IMR-90 (cell line): Measurements from ENCODE around the gene EFS. TPM values are rescaled to one million over a fixed set of nuclear protein-coding genes. Genes with fewer than 3 reads are reported as not detected.

Experiments
- ATAC-seq: fragments of 200-7000 bp; cut with Tn5 transposase; 2 replicates; pipeline ENCODE4 v1.9.1; 2020; ENCODE audit warnings: low read depth, mild to moderate bottlenecking, moderate library complexity
- BruUV-seq: library from RNA; stranded (reverse); fragments of 400-500 nt; replicated peaks from 2 replicates; lab custom pipeline; 2021; lab: Mats Ljungman, UMichigan
- CTCF ChIA-PET: fragments of 300-600 bp; formaldehyde crosslinking; extraction: SDS; loops from one replicate; lab custom pipeline; 2021; ENCODE audit warnings: antibody characterized with exemption; lab: Yijun Ruan, JAX
- POLR2A ChIA-PET: fragments of 300-600 bp; sonication (Branson Sonifier 250); formaldehyde crosslinking; loops from one replicate; lab custom pipeline; 2022; ENCODE audit warnings: antibody characterized with exemption; ENCODE audit not compliant: unreplicated experiment; lab: Charles Lee
- DNase-seq: peaks from one replicate; pipeline ENCODE4 v3.0.0; 2013
- H2AFZ ChIP-seq: replicated peaks from 2 replicates; pipeline ENCODE3; 2013; ENCODE audit warnings: low read length, mild to moderate bottlenecking; ENCODE audit not compliant: poor library complexity
- H2AK5ac ChIP-seq: 2 replicates; pipeline ENCODE4 v1.6.1; 2013; ENCODE audit warnings: low read depth, low read length, inconsistent platforms
- H2AK9ac ChIP-seq: replicated peaks from 2 replicates; pipeline ENCODE3; 2013; ENCODE audit warnings: mild to moderate bottlenecking, low read depth, low read length, moderate library complexity; ENCODE audit not compliant: poor library complexity
- H2BK120ac ChIP-seq: 2 replicates; pipeline ENCODE4 v1.6.1; 2013; ENCODE audit warnings: low read depth, low read length, inconsistent platforms
- H2BK15ac ChIP-seq: 3 replicates; pipeline ENCODE4 v1.6.1; 2013; ENCODE audit warnings: low read depth, low read length, inconsistent platforms
- H2BK20ac ChIP-seq: 2 replicates; pipeline ENCODE4 v1.6.1; 2013; ENCODE audit warnings: low read depth, mild to moderate bottlenecking, inconsistent platforms, low read length, moderate library complexity
- H2BK5ac ChIP-seq: 2 replicates; pipeline ENCODE4 v1.6.1; 2013; ENCODE audit warnings: mild to moderate bottlenecking, low read depth, low read length, inconsistent platforms; ENCODE audit not compliant: poor library complexity, severe bottlenecking
- H3K14ac ChIP-seq: replicated peaks from 2 replicates; pipeline ENCODE4 v1.6.1; 2013; ENCODE audit warnings: low read depth, low read length, inconsistent platforms
- H3K18ac ChIP-seq: 2 replicates; pipeline ENCODE4 v1.6.1; 2013; ENCODE audit warnings: low read depth, low read length, control low read depth
- H3K23ac ChIP-seq: 2 replicates; pipeline ENCODE4 v1.6.1; 2013; ENCODE audit warnings: low read depth, low read length, inconsistent platforms
- H3K27ac ChIP-seq: 2 replicates; pipeline ENCODE4 v1.5.1; 2013; ENCODE audit warnings: mild to moderate bottlenecking, control low read depth, low read length; ENCODE audit not compliant: insufficient read depth
- H3K27me3 ChIP-seq: 2 replicates; pipeline ENCODE4 v1.6.1; 2013; ENCODE audit warnings: low read length; ENCODE audit not compliant: control insufficient read depth, insufficient read depth
- H3K36me3 ChIP-seq: 2 replicates; pipeline ENCODE4 v1.6.1; 2013; ENCODE audit warnings: low read length, mixed read lengths; ENCODE audit not compliant: control insufficient read depth, insufficient read depth
- H3K4ac ChIP-seq: 2 replicates; pipeline ENCODE4 v1.6.1; 2013; ENCODE audit warnings: low read depth, low read length, inconsistent platforms
- H3K4me1 ChIP-seq: 2 replicates; pipeline ENCODE4 v1.6.1; 2013; ENCODE audit warnings: low read length, mixed read lengths; ENCODE audit not compliant: control insufficient read depth, insufficient read depth
- H3K4me2 ChIP-seq: 2 replicates; pipeline ENCODE4 v1.6.1; 2013; ENCODE audit warnings: low read depth, mild to moderate bottlenecking, control low read depth, low read length, moderate library complexity
- H3K4me3 ChIP-seq: 2 replicates; pipeline ENCODE4 v1.5.1; 2013; ENCODE audit warnings: low read depth, mild to moderate bottlenecking, control low read depth, low read length, moderate library complexity; ENCODE audit not compliant: insufficient read depth
- H3K56ac ChIP-seq: 2 replicates; pipeline ENCODE4 v1.6.1; 2013; ENCODE audit warnings: low read length, inconsistent platforms; ENCODE audit not compliant: insufficient read depth; ENCODE audit errors: extremely low read depth
- H3K79me1 ChIP-seq, 2 experiments: 2 replicates each; pipeline ENCODE4 v1.6.1; 2013; ENCODE audit warnings: low read length in 2 of 2, inconsistent platforms in 1 of 2, low read depth in 1 of 2
- H3K9ac ChIP-seq: 2 replicates; pipeline ENCODE4 v1.6.1; 2013; ENCODE audit warnings: low read depth, low read length, control low read depth
- H3K9me1 ChIP-seq: 2 replicates; pipeline ENCODE4 v1.6.1; 2013; ENCODE audit warnings: low read length, inconsistent platforms; ENCODE audit not compliant: insufficient read depth
- H3K9me3 ChIP-seq: 2 replicates; pipeline ENCODE4 v1.6.1; 2013; ENCODE audit warnings: low read length; ENCODE audit not compliant: control insufficient read depth, insufficient read depth
- H4K20me1 ChIP-seq: 2 replicates; pipeline ENCODE4 v1.6.1; 2013; ENCODE audit warnings: low read length, inconsistent platforms; ENCODE audit not compliant: insufficient read depth
- H4K5ac ChIP-seq: 2 replicates; pipeline ENCODE4 v1.6.1; 2013; ENCODE audit warnings: mild to moderate bottlenecking, low read depth, low read length, control low read depth
- H4K8ac ChIP-seq, 2 experiments: 2 replicates each; pipeline ENCODE4 v1.6.1; 2013; ENCODE audit warnings: low read depth in 2 of 2, low read length in 2 of 2, control low read depth in 1 of 2, inconsistent platforms in 1 of 2
- H4K91ac ChIP-seq: 2 replicates; pipeline ENCODE4 v1.6.1; 2013; ENCODE audit warnings: low read depth, low read length, inconsistent platforms; ENCODE audit not compliant: insufficient read depth
- BHLHE40 ChIP-seq: fragments of 150-350 bp; IDR thresholded peaks from 2 replicates; pipeline ENCODE4 v1.6.1; 2016; ENCODE audit warnings: mild to moderate bottlenecking, low read depth, low read length
- CEBPB ChIP-seq: IDR thresholded peaks from 2 replicates; pipeline ENCODE4 v1.6.1; 2012; ENCODE audit warnings: low read depth, low read length, improper control_type of control experiment
- CHD1 ChIP-seq: IDR thresholded peaks from 2 replicates; pipeline ENCODE4 v1.6.1; 2012; ENCODE audit warnings: low read depth, low read length, improper control_type of control experiment
- ELK1 ChIP-seq: fragments of 150-350 bp; IDR thresholded peaks from 2 replicates; pipeline ENCODE4 v1.6.1; 2016; ENCODE audit warnings: low read depth, mild to moderate bottlenecking, low read length, moderate library complexity, borderline replicate concordance
- FOS ChIP-seq: fragments of 150-350 bp; IDR thresholded peaks from 2 replicates; pipeline ENCODE4 v1.6.1; 2016; ENCODE audit warnings: low read depth, low read length
- MAFK ChIP-seq: IDR thresholded peaks from 2 replicates; pipeline ENCODE4 v1.6.1; 2012; ENCODE audit warnings: low read depth, low read length, improper control_type of control experiment
- MAZ ChIP-seq: IDR thresholded peaks from 2 replicates; pipeline ENCODE4 v1.6.1; 2012; ENCODE audit warnings: low read depth, mild to moderate bottlenecking, low read length, improper control_type of control experiment, moderate library complexity, borderline replicate concordance
- MXI1 ChIP-seq: IDR thresholded peaks from 2 replicates; pipeline ENCODE4 v1.6.1; 2012; ENCODE audit warnings: low read depth, mild to moderate bottlenecking, low read length, moderate library complexity, borderline replicate concordance
- NFE2L2 ChIP-seq: fragments of 150-350 bp; IDR thresholded peaks from 2 replicates; pipeline ENCODE4 v1.6.1; 2016; ENCODE audit warnings: low read depth, mild to moderate bottlenecking, low read length
- POLR2A ChIP-seq: IDR thresholded peaks from 2 replicates; pipeline ENCODE4 v1.6.1; 2012; ENCODE audit warnings: mild to moderate bottlenecking, low read depth, low read length
- RAD21 ChIP-seq: IDR thresholded peaks from 2 replicates; pipeline ENCODE4 v1.6.1; 2012; ENCODE audit warnings: low read length, improper control_type of control experiment
- RCOR1 ChIP-seq: IDR thresholded peaks from 2 replicates; pipeline ENCODE4 v1.6.1; 2012; ENCODE audit warnings: mild to moderate bottlenecking, low read length, improper control_type of control experiment; ENCODE audit not compliant: insufficient replicate concordance
- RFX5 ChIP-seq: IDR thresholded peaks from 2 replicates; pipeline ENCODE4 v1.8.0; 2012; ENCODE audit warnings: low read depth, mild to moderate bottlenecking, low read length, moderate library complexity
- SMC3 ChIP-seq: fragments of 150-350 bp; IDR thresholded peaks from 2 replicates; pipeline ENCODE4 v1.6.1; 2016; ENCODE audit warnings: low read depth, mild to moderate bottlenecking, antibody characterized with exemption, low read length, moderate library complexity
- USF2 ChIP-seq: fragments of 150-350 bp; IDR thresholded peaks from 2 replicates; pipeline ENCODE4 v1.6.1; 2017; ENCODE audit warnings: mild to moderate bottlenecking, antibody characterized with exemption, low read length, low read depth
- WGBS, 2 experiments: methylation state at CpG; one replicate each; pipeline versions ENCODE4 v1.1.5 to v1.1.7; 2013; ENCODE audit warnings: missing lambda C conversion rate in 2 of 2; ENCODE audit not compliant: insufficient read length in 1 of 2; ENCODE audit errors: extremely low coverage in 2 of 2; 5-methylcytosine and 5-hydroxymethylcytosine counted together
- dilution Hi-C: fragments of 300-500 bp; cut with HindIII; formaldehyde crosslinking; loops from one replicate; pipeline ENCODE4 v1.14.3; 2018; ENCODE audit warnings: low sequenced_read_pairs; ENCODE audit not compliant: unreplicated experiment
- in situ Hi-C: fragments of 300-500 bp; cut with MboI; formaldehyde crosslinking; loops from 3 replicates; pipeline ENCODE4 v1.14.3; 2019; ENCODE audit warnings: low sequenced_read_pairs, inconsistent platforms, mixed read lengths
- intact Hi-C: fragments of 100-400 bp; cut with micrococcal nuclease; formaldehyde crosslinking; loops from 2 replicates; pipeline ENCODE4 v1.10.0; 2022
- polyA plus RNA-seq, 3 experiments: library from polyadenylated mRNA; depleted of rRNA; stranded (reverse); fragments of >200 nt; gene quantifications; 2 replicates each; pipeline ENCODE4 v1.2.3, GENCODE V29; 2012; ENCODE audit warnings: low replicate concordance in 1 of 3
- total RNA-seq: library from RNA; depleted of rRNA; stranded (reverse); fragments of >200 nt; gene quantifications from 2 replicates; pipeline ENCODE4 v1.2.3, GENCODE V29; 2012

EFS gene
- total and polyA plus RNA-seq, 2 of the 4 experiments (the other 2 are of a cell fraction), result 2.2 to 11.6 TPM

GRCh38 chr14:23322568-23323517 is 42.1 kb downstream of the EFS start:
- no peaks in the 10 kb centered on the region for H3K27me3 ChIP-seq
- peak overlapping the region; percentile 34 to 83 for H4K8ac ChIP-seq
- H3K9ac ChIP-seq, result peak overlapping the region; percentile 98
- H3K4me3 ChIP-seq, result peak overlapping the region; percentile 99
- DNase-seq (no peak), ATAC-seq (no peak)
- no peak overlapping the region; the same call in 1 of the 2 replicates for H3K18ac ChIP-seq
- peak overlapping the region; percentile 88; the same call in 1 of the 2 replicates for H3K27ac ChIP-seq
- H2AK9ac ChIP-seq, result peak overlapping the region; percentile 98
- peak overlapping the region; percentile 93; the same call in 1 of the 2 replicates for H3K4ac ChIP-seq
- peak overlapping the region; percentile 91; the same call in 1 of the 2 replicates for H3K56ac ChIP-seq
- no peaks in the 10 kb centered on the region for H3K9me1 ChIP-seq
- peak overlapping the region; percentile 96 for H2AK5ac ChIP-seq
- intact Hi-C loops (no loop called here), in situ Hi-C loops (loop anchor here (10.0 to 25.0 kb wide), 5 partner anchors 52 to 1114 kb away; partner anchors contain the start of genes CBLN3, CMTM5, EMC9 and FITM1), dilution Hi-C loops (no loop called here)
- H2AFZ ChIP-seq, result no peak overlapping the region
- no peak overlapping the region for H2BK120ac ChIP-seq
- ChIA-PET CTCF (interaction anchor here (1.9 kb wide), 1 partner anchor 23 kb away, joined by 4 read pairs; no protein-coding TSS in a partner anchor), POLR2A (interaction anchor here (0.6 kb wide), 1 partner anchor 50 kb away, joined by 7 read pairs; no protein-coding TSS in a partner anchor)
- H3K23ac ChIP-seq, result peak overlapping the region; percentile 98
- H3K79me1 ChIP-seq, result peaks cover 18 to 41% of the 10 kb centered on the region in 2 experiments
- H3K4me2 ChIP-seq, result peak overlapping the region; percentile 82
- no peak overlapping the region for H4K5ac ChIP-seq
- BruUV-seq, result no TSS peak
- H2BK20ac ChIP-seq, result no peak overlapping the region
- peak overlapping the region; percentile 98 for H3K14ac ChIP-seq
- 80 to 100% methylated on average over 1 of the region's 10 CpGs for WGBS, 2 experiments
- H4K91ac ChIP-seq, result peak overlapping the region; percentile 87; the same call in 1 of the 2 replicates
- peaks cover 27% of the 10 kb centered on the region for H3K36me3 ChIP-seq
- no peaks in the 10 kb centered on the region for H3K9me3 ChIP-seq
- no peak overlapping the region for H2BK15ac ChIP-seq
- peaks cover 16% of the 10 kb centered on the region; the same call in 1 of the 2 replicates for H4K20me1 ChIP-seq
- peak overlapping the region; percentile 91 for H2BK5ac ChIP-seq
- H3K4me1 ChIP-seq, result peaks cover 6% of the 10 kb centered on the region; the same call in 1 of the 2 replicates
- no peak for TF ChIP-seq RCOR1
- TF ChIP-seq POLR2A, result no peak
- no peak for TF ChIP-seq ELK1
- no peak for TF ChIP-seq MXI1
- no peak for TF ChIP-seq RAD21
- no peak for TF ChIP-seq MAZ
- no peak for TF ChIP-seq MAFK
- TF ChIP-seq USF2, result no peak
- TF ChIP-seq CHD1, result no peak
- no peak for TF ChIP-seq NFE2L2
- no peak for TF ChIP-seq CEBPB
- TF ChIP-seq RFX5, result no peak
- no peak for TF ChIP-seq BHLHE40
- TF ChIP-seq FOS, result no peak
- no peak for TF ChIP-seq SMC3
